Gastroesophageal sphincter (tissue), 4 donors: ENCODE results near the gene FAM20A. TPM values are rescaled to one million over a fixed set of nuclear protein-coding genes. Genes with fewer than 3 reads are reported as not detected.
A peak's percentile ranks its signal among the peaks of the same experiment; 100 is the strongest.

Experiments used
- ATAC-seq: fragments of 150-250 bp; one replicate; pipeline ENCODE4 v1.9.1; 2016; ENCODE audit warnings: mild to moderate bottlenecking, moderate library complexity
- H3K27ac ChIP-seq, 4 donors: fragments of 200-600 bp; sonication (generic) in 3 of 4; 1 replicate in 3 of 4; 2 replicates in 1 of 4; pipeline ENCODE4 v1.5.1; 2016 to 2019
- H3K27me3 ChIP-seq: fragments of 200-600 bp; sonication (generic); one replicate; pipeline ENCODE4 v1.5.1; 2019
- H3K36me3 ChIP-seq, 2 donors: fragments of 200-600 bp; sonication (generic); one replicate each; pipeline ENCODE4 v1.5.1; 2019; ENCODE audit warnings: control low read depth in 1 of 2
- H3K4me1 ChIP-seq, 3 donors: fragments of 200-600 bp; sonication (generic); 1 replicate in 2 of 3; 2 replicates in 1 of 3; pipeline ENCODE4 v1.5.1; 2016 to 2019; ENCODE audit warnings: control low read depth in 2 of 3
- H3K4me3 ChIP-seq, 2 donors: fragments of 200-600 bp; sonication (generic); one replicate each; pipeline ENCODE4 v1.5.1; 2019; ENCODE audit warnings: mild to moderate bottlenecking in 1 of 2, moderate library complexity in 1 of 2
- H3K9me3 ChIP-seq, 3 donors: fragments of 200-600 bp; sonication (generic); one replicate each; pipeline ENCODE4 v1.5.1; 2017 to 2019; ENCODE audit warnings: control low read depth in 2 of 3
- EP300 ChIP-seq: sonication (generic); formaldehyde crosslinking; IDR thresholded peaks from one replicate; pipeline ENCODE4 v1.6.1; 2017; ENCODE audit warnings: antibody characterized with exemption, mild to moderate bottlenecking
- POLR2A ChIP-seq, 2 donors: fragments of 450-650 bp; IDR thresholded peaks; one replicate each; pipeline ENCODE4 v1.6.1; 2017; ENCODE audit warnings: antibody characterized with exemption in 2 of 2, mild to moderate bottlenecking in 2 of 2, moderate library complexity in 1 of 2
- POLR2AphosphoS5 ChIP-seq: sonication (generic); formaldehyde crosslinking; IDR thresholded peaks from one replicate; pipeline ENCODE4 v1.6.1; 2017; ENCODE audit warnings: antibody characterized with exemption
- WGBS, 2 donors: methylation state at CpG; one replicate each; pipeline ENCODE4 v1.1.5; 2018; ENCODE audit warnings: low coverage in 1 of 2; 5-methylcytosine and 5-hydroxymethylcytosine counted together
- total RNA-seq, 4 donors: library from RNA; depleted of rRNA; stranded (reverse); fragments of >200 nt; gene quantifications; one replicate each; pipeline ENCODE4 v1.1.0, GENCODE V29; 2016
- TF ChIP-seq, protein P1 (sequence below), 4 experiments: fragments of 200-600 bp in 2 of 4; fragments of 450-650 bp in 2 of 4; sonication (generic) in 1 of 4; IDR thresholded peaks; one replicate each; pipeline ENCODE4 v1.5.1; 2017 to 2019; ENCODE audit warnings: antibody characterized with exemption in 4 of 4, mild to moderate bottlenecking in 2 of 4, moderate library complexity in 2 of 4

FAM20A gene
- total RNA-seq, 4 donors from 2014 or later = 1.4 to 13.7 (median 2.9) TPM

DNA sequence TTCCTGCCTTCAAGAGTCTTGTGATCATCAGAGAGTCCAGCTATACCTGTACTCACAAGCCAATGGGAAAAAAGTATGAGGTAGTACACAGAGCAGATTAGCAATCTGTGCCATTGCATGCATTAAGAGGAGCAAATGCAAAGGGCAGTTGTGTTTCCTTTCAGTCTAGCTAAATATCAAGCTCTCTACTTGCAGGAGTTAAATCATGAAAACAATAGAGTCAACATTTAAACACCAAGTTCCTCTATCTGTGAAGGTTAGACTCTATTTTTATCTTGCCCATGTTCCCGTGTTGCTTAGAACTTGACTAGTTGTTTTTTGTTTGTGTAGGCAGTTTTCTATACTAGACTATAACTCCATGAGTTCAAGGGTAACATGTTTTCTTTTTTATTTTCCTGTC is 4.7 kb upstream of the FAM20A start:
- no peak overlapping the region for H3K27ac ChIP-seq
- H3K9me3 ChIP-seq = peaks cover 2 to 39% (median 2%) of the 10 kb centered on the region in 3 donors
- no peaks in the 10 kb centered on the region for H3K36me3 ChIP-seq
- ATAC-seq = no peak
- H3K27me3 ChIP-seq = peaks cover 10% of the 10 kb centered on the region
- WGBS, 2 donors = 64 to 73% methylated on average over 1 of the region's 1 CpG
- no peak overlapping the region for H3K4me3 ChIP-seq
- peaks cover 0 to 14% (median 6%) of the 10 kb centered on the region in 3 donors for H3K4me1 ChIP-seq
- no peak for TF ChIP-seq POLR2AphosphoS5
- no peak for TF ChIP-seq POLR2A (IDR thresholded peaks at IDR 0.05)
- TF ChIP-seq, protein P1, sequence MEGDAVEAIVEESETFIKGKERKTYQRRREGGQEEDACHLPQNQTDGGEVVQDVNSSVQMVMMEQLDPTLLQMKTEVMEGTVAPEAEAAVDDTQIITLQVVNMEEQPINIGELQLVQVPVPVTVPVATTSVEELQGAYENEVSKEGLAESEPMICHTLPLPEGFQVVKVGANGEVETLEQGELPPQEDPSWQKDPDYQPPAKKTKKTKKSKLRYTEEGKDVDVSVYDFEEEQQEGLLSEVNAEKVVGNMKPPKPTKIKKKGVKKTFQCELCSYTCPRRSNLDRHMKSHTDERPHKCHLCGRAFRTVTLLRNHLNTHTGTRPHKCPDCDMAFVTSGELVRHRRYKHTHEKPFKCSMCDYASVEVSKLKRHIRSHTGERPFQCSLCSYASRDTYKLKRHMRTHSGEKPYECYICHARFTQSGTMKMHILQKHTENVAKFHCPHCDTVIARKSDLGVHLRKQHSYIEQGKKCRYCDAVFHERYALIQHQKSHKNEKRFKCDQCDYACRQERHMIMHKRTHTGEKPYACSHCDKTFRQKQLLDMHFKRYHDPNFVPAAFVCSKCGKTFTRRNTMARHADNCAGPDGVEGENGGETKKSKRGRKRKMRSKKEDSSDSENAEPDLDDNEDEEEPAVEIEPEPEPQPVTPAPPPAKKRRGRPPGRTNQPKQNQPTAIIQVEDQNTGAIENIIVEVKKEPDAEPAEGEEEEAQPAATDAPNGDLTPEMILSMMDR (IDR thresholded peaks at IDR 0.05) = no peak
- no peak for TF ChIP-seq EP300

DNA sequence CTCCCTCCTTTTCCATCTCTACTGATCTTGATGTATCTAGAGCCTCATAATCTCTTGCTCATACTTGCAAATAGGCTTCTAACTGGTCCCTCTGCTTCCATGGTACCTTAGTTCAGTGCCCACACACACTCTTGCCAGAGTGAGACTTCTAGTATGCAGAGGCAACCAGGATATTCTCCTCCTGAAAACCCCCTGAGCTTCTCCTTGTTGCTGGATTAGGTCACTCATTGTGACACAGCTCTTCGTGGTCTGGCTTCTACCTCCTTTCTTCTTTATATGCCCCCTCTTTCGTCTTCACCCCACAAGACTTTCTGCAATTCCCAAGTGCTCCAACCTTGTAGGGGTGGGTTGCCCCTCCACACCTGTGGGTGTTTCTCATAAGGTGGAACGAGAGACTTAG is 2.5 kb upstream of the FAM20A start:
- H3K4me1 ChIP-seq = peaks cover 0 to 32% (median 14%) of the 10 kb centered on the region in 3 donors
- ATAC-seq = no peak
- peaks cover 30% of the 10 kb centered on the region for H3K27me3 ChIP-seq
- peaks cover 0 to 17% (median 2%) of the 10 kb centered on the region in 3 donors for H3K9me3 ChIP-seq
- TF ChIP-seq POLR2A (IDR thresholded peaks at IDR 0.05) = no peak
- TF ChIP-seq, protein P1 (IDR thresholded peaks at IDR 0.05) = no peak
- no peak for TF ChIP-seq EP300
- no peak for TF ChIP-seq POLR2AphosphoS5
- no peaks in the 10 kb centered on the region for H3K36me3 ChIP-seq
- 100% methylated on average over 2 of the region's 3 CpGs; no CpG with 5 or more reads in 1 of the 2 donors for WGBS, 2 donors
- no peak overlapping the region for H3K4me3 ChIP-seq
- no peak overlapping the region for H3K27ac ChIP-seq

DNA sequence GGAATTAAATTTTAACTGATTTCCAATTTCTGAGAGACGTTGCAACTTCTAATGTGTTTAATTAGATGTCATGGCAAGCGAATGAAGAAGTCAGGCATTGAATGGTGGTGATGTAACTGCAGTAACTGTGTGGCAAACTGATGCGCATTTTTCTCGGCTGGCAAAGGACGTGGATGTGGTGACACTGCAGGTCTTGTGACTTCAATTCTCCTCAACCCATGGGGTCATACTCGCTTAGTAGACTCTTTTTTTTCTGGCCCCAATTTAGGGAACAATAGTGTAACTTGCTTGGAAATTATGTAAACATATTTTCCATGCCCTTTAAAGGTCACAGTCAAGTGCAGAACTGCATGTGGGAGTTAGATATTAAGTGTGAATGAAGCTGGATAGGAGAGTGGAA is 1.9 kb upstream of the FAM20A start:
- ATAC-seq = peak; percentile 21

DNA sequence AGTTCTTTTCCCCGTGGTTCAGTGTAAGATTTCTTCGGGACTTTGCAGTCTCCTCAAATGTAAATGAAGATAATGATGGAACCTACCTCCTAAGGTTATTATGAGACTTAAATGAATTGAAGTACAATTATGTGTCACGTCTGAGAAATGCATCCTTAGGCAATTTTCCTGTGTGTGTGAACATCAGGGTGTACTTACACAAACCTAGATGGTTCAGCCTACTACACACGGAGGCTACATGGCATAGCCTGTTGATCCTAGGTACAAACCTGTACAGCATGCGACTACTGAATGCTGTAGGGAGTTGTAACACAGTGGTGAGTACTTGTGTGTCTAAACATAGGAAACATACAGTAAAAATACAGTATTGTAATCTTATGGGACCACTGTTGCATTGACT is 1.1 kb upstream of the FAM20A start:
- 61 to 63% methylated on average over 3 to 4 of the region's 5 CpGs for WGBS, 2 donors
- Histone ChIP-seq H3K9me3 (peaks cover 0 to 3% (median 0%) of the 10 kb centered on the region in 3 donors), H3K36me3 (no peaks in the 10 kb centered on the region), H3K27me3 (peaks cover 39% of the 10 kb centered on the region), H3K4me3 (no peak overlapping the region), H3K4me1 (peaks cover 0 to 32% (median 14%) of the 10 kb centered on the region in 3 donors), H3K27ac (peak overlapping the region in 3 of 4 donors; percentile 37 to 78 (median 69))
- TF ChIP-seq EP300 = no peak
- TF ChIP-seq, protein P1 (IDR thresholded peaks at IDR 0.05) = no peak
- TF ChIP-seq POLR2AphosphoS5 = no peak
- no peak for TF ChIP-seq POLR2A (IDR thresholded peaks at IDR 0.05)
- no peak for ATAC-seq

More for the DNA sequence above, 1.9 kb upstream of the FAM20A start:
- H3K9me3 ChIP-seq = peaks cover 0 to 10% (median 0%) of the 10 kb centered on the region in 3 donors
- 53 to 77% methylated on average over 6 of the region's 6 CpGs for WGBS, 2 donors
- no peaks in the 10 kb centered on the region for H3K36me3 ChIP-seq
- H3K4me1 ChIP-seq = peaks cover 0 to 32% (median 14%) of the 10 kb centered on the region in 3 donors
- no peak overlapping the region for H3K4me3 ChIP-seq
- peak overlapping the region in 2 of 4 donors; percentile 69 to 78 for H3K27ac ChIP-seq
- H3K27me3 ChIP-seq = peaks cover 33% of the 10 kb centered on the region
- TF ChIP-seq POLR2A (IDR thresholded peaks at IDR 0.05) (no peak), EP300 (no peak), POLR2AphosphoS5 (peak; percentile 20)
- TF ChIP-seq, protein P1 (IDR thresholded peaks at IDR 0.05) = no peak

DNA sequence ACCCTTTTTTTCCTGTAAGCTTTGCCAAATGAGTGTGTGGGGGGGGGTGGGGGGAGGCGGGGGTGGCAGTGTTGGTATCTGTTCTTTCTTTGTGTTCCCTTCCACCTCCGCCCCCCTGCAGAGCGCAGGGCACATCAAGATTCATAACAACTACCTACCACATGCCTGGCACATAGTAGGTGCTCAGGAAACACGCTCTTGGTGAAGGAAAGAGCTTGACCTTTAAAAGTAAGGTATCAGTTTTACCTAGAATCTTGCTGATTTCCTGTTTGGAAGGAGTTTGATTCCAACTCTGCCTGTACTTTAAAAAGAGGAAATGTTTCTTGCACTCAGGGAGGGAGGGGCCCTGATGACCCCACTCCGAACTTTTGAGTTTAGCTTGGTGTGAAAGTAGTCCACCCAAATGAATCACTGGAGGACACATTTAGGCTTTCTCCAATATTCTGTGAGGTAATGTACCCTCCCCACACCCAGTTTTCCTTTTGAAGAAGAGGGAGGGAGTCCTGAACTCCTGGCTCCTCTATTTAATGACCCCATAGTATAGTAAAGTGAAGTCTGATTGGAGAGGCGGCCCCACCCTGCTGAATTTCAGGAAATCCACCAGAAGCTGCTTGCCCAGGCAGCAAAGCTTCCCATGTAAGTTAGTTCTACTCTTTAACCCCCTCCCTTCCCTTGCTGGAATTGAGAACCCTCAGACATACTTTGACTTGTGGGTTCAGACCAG is 560 bp upstream of the FAM20A start:
- no peaks in the 10 kb centered on the region for H3K36me3 ChIP-seq
- peaks cover 0 to 32% (median 14%) of the 10 kb centered on the region in 3 donors for H3K4me1 ChIP-seq
- 30 to 38% methylated on average over 2 to 4 of the region's 6 CpGs for WGBS, 2 donors
- ATAC-seq = peak; percentile 53
- peak overlapping the region in 1 of 2 donors; percentile 59 for H3K4me3 ChIP-seq
- peaks cover 41% of the 10 kb centered on the region for H3K27me3 ChIP-seq
- TF ChIP-seq POLR2AphosphoS5 (no peak), POLR2A (IDR thresholded peaks at IDR 0.05) (no peak), EP300 (no peak)
- TF ChIP-seq, protein P1 (IDR thresholded peaks at IDR 0.05) = no peak
- H3K27ac ChIP-seq = peak overlapping the region in 3 of 4 donors; percentile 69 to 78 (median 76)
- H3K9me3 ChIP-seq = no peaks in the 10 kb centered on the region
